T-helper 2 cell treated with Interferon-gamma antibody and Interleukin-4, amounts not matched to agents 100 ng/mL and 5 ng/mL, for 36 hours (primary cell): ENCODE data around the gene ATAD2B. TPM values are rescaled to one million over a fixed set of nuclear protein-coding genes. Genes with fewer than 3 reads are reported as not detected.
"Not testable (repeated sequence)": the region's sequence is repeated elsewhere in the genome, so short reads cannot be mapped to it uniquely, and the experiment has no call there.

Source experiments
- intact Hi-C: fragments of 100-400 bp; cut with micrococcal nuclease; formaldehyde crosslinking; loops from one replicate; pipeline ENCODE4 v1.15.1; 2023
- total RNA-seq: library from RNA; stranded (reverse); gene quantifications from 2 replicates; pipeline ENCODE4 v1.2.3, GENCODE V29; 2022

Gene ATAD2B
- total RNA-seq, 1 donor from 2014 or later: 25.5 TPM

GRCh38 chr2:23754970-23755369 is 172.0 kb downstream of the ATAD2B start:
- intact Hi-C loops: no loop called here

GRCh38 chr2:23753291-23754010 is 173.5 kb downstream of the ATAD2B start:
- intact Hi-C loops: no loop called here

- intact Hi-C loops: no loop called here
These were observed 175.1 kb downstream of the ATAD2B start for GRCh38 chr2:23751747-23752265.

- intact Hi-C loops: no loop called here
These were observed 180.6 kb downstream of the ATAD2B start for GRCh38 chr2:23746141-23746863.

- intact Hi-C loops: no loop called here
These were observed 181.2 kb downstream of the ATAD2B start for GRCh38 chr2:23745726-23746105.

- intact Hi-C loops: no loop called here
These were observed 181.7 kb downstream of the ATAD2B start for GRCh38 chr2:23745068-23745725.

- intact Hi-C loops: not testable (repeated sequence)
These were observed 190.1 kb downstream of the ATAD2B start for GRCh38 chr2:23736783-23737182.

- intact Hi-C loops: no loop called here
These were observed 192.5 kb downstream of the ATAD2B start for GRCh38 chr2:23734416-23734815.

GRCh38 chr2:23723029-23723428 is 203.9 kb downstream of the ATAD2B start:
- intact Hi-C loops: not testable (repeated sequence)

GRCh38 chr2:23722255-23722654 is 204.7 kb downstream of the ATAD2B start:
- intact Hi-C loops: no loop called here

GRCh38 chr2:23721454-23721826 is 205.5 kb downstream of the ATAD2B start:
- intact Hi-C loops: no loop called here

- intact Hi-C loops: no loop called here
These were observed 206.0 kb downstream of the ATAD2B start for GRCh38 chr2:23720705-23721453.

GRCh38 chr2:23719716-23720115 is 207.2 kb downstream of the ATAD2B start:
- intact Hi-C loops: no loop called here

- intact Hi-C loops: no loop called here
These were observed 207.8 kb downstream of the ATAD2B start for GRCh38 chr2:23718931-23719700.

GRCh38 chr2:23713351-23713750 is 213.6 kb downstream of the ATAD2B start:
- intact Hi-C loops: no loop called here

- intact Hi-C loops: no loop called here
These were observed 214.2 kb downstream of the ATAD2B start for GRCh38 chr2:23712756-23713151.

- intact Hi-C loops: no loop called here
These were observed 214.8 kb downstream of the ATAD2B start for GRCh38 chr2:23711979-23712755.

- intact Hi-C loops: no loop called here
These were observed 217.6 kb downstream of the ATAD2B start for GRCh38 chr2:23709311-23709710.

- intact Hi-C loops: no loop called here
These were observed 218.2 kb downstream of the ATAD2B start for GRCh38 chr2:23708771-23709170.

- intact Hi-C loops: no loop called here
These were observed 219.8 kb downstream of the ATAD2B start for GRCh38 chr2:23707096-23707495.
